GM12878 (cell line): ENCODE results near the gene CYTL1.

Experiments used
- BHLHE40 ChIP-seq, 2 experiments: fragments of 450-650 bp in 1 of 2; IDR thresholded peaks; 2 replicates each; pipeline ENCODE4 v1.6.1; 2011 to 2017; ENCODE audit warnings: low read depth in 2 of 2, borderline replicate concordance in 1 of 2, improper control_type of control experiment in 1 of 2, low read length in 1 of 2, mild to moderate bottlenecking in 1 of 2
- CUX1 ChIP-seq: IDR thresholded peaks from 2 replicates; pipeline ENCODE4 v1.6.1; 2012; ENCODE audit warnings: improper control_type of control experiment, low read depth, low read length; ENCODE audit not compliant: insufficient replicate concordance
- ETV6 ChIP-seq, 2 experiments: fragments of 450-650 bp in 1 of 2; IDR thresholded peaks in 1 of 2; conservative IDR thresholded peaks in 1 of 2; 2 replicates each; pipeline ENCODE4 v1.6.1; 2014; ENCODE audit warnings: antibody characterized with exemption in 1 of 2, borderline replicate concordance in 1 of 2, low read depth in 1 of 2, mild to moderate bottlenecking in 1 of 2, moderate library complexity in 1 of 2
- NR2F1 ChIP-seq: fragments of 450-650 bp; conservative IDR thresholded peaks from 2 replicates; pipeline ENCODE4 v1.6.1; 2017; ENCODE audit warnings: mild to moderate bottlenecking
- POLR2AphosphoS5 ChIP-seq: IDR thresholded peaks from 2 replicates; pipeline ENCODE4 v1.6.1; 2011; ENCODE audit warnings: mild to moderate bottlenecking, low read length, inconsistent platforms
- REST ChIP-seq: IDR thresholded peaks from 2 replicates; pipeline ENCODE4 v1.6.1; 2012; ENCODE audit warnings: mild to moderate bottlenecking, low read depth, low read length
- RFX5 ChIP-seq: IDR thresholded peaks from 2 replicates; pipeline ENCODE4 v1.6.1; 2011; ENCODE audit warnings: low read depth, low read length, improper control_type of control experiment
- SIN3A ChIP-seq: IDR thresholded peaks from 2 replicates; pipeline ENCODE4 v1.6.1; 2012; ENCODE audit warnings: low read depth, low read length, improper control_type of control experiment
- SUZ12 ChIP-seq: fragments of 200-600 bp; sonication (generic); IDR thresholded peaks from one replicate; pipeline ENCODE4 v1.6.1; 2018; ENCODE audit warnings: antibody characterized with exemption, mild to moderate bottlenecking; ENCODE audit not compliant: unreplicated experiment
- ZBED1 ChIP-seq: IDR thresholded peaks from 2 replicates; pipeline ENCODE4 v1.6.1; 2016; ENCODE audit warnings: borderline replicate concordance
- TF ChIP-seq, protein P1 (sequence below): IDR thresholded peaks from 2 replicates; pipeline ENCODE4 v1.6.1; 2012; ENCODE audit warnings: low read depth, low read length, improper control_type of control experiment
- TF ChIP-seq, protein P2 (sequence below), 3 experiments: IDR thresholded peaks in 2 of 3; conservative IDR thresholded peaks in 1 of 3; 2 replicates each; pipeline ENCODE4 v1.5.1; 2011; ENCODE audit warnings: low read depth in 3 of 3, low read length in 3 of 3, mild to moderate bottlenecking in 3 of 3, control low read depth in 2 of 3, moderate library complexity in 2 of 3, inconsistent platforms in 1 of 3, mixed read lengths in 1 of 3; ENCODE audit not compliant: control insufficient read depth in 2 of 3, insufficient read depth in 1 of 3; ENCODE audit errors: extremely low read depth in 1 of 3

DNA sequence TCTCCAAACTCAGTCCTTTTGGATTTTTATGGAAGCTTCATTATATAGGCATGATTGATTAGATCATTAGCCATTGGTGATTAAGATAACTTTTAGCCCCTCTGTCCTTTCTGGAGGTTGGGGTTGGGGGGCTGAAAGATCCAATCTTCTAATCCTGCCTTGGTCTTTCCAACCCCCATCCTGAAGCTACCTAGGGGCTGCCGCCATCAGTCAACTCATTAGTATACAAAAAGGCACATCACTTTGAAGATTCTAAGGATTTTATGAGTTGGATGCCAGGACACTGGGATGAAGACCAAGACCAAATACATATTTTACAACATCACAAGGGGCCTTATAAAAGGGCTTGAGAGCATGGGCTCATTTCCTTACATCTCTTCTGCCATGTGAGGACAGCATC, 47.5 kb downstream of the CYTL1 start:
- TF ChIP-seq SUZ12 (no peak), ETV6 (conservative IDR thresholded peaks at IDR 0.05 in 1 of 2, IDR thresholded peaks at IDR 0.05 in 1 of 2; ENCODE audit: borderline replicate concordance in 1 of 2, low read depth in 1 of 2) (no peak), CUX1 (no peak), REST (no peak), ZBED1 (no peak), RFX5 (no peak), NR2F1 (no peak), SIN3A (no peak), BHLHE40 (IDR thresholded peaks at IDR 0.05; ENCODE audit: borderline replicate concordance in 1 of 2, low read depth in 2 of 2, low read length in 1 of 2) (no peak), POLR2AphosphoS5 (no peak)
- TF ChIP-seq, protein P1, sequence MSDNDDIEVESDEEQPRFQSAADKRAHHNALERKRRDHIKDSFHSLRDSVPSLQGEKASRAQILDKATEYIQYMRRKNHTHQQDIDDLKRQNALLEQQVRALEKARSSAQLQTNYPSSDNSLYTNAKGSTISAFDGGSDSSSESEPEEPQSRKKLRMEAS, result no peak
- TF ChIP-seq, protein P2, sequence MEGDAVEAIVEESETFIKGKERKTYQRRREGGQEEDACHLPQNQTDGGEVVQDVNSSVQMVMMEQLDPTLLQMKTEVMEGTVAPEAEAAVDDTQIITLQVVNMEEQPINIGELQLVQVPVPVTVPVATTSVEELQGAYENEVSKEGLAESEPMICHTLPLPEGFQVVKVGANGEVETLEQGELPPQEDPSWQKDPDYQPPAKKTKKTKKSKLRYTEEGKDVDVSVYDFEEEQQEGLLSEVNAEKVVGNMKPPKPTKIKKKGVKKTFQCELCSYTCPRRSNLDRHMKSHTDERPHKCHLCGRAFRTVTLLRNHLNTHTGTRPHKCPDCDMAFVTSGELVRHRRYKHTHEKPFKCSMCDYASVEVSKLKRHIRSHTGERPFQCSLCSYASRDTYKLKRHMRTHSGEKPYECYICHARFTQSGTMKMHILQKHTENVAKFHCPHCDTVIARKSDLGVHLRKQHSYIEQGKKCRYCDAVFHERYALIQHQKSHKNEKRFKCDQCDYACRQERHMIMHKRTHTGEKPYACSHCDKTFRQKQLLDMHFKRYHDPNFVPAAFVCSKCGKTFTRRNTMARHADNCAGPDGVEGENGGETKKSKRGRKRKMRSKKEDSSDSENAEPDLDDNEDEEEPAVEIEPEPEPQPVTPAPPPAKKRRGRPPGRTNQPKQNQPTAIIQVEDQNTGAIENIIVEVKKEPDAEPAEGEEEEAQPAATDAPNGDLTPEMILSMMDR (IDR thresholded peaks at IDR 0.05 in 2 of 3, conservative IDR thresholded peaks at IDR 0.05 in 1 of 3; ENCODE audit: control insufficient read depth in 2 of 3, extremely low read depth in 1 of 3, insufficient read depth in 1 of 3, low read depth in 3 of 3, low read length in 3 of 3), result no peak
